Activated naive CD4-positive, alpha-beta T cell treated with anti-CD3 and anti-CD28 coated beads, Interleukin-2, amount 50 U/mL, for 24 hours (primary cell): Measurements from ENCODE around the gene ARL3.
A peak's percentile ranks its signal among the peaks of the same experiment; 100 is the strongest.

ENCODE experiments used
- H3K27ac Mint-ChIP-seq: one replicate; pipeline ENCODE4 v1.8.0; 2021; ENCODE audit warnings: mild to moderate bottlenecking, mixed read lengths
- H3K27me3 Mint-ChIP-seq: one replicate; pipeline ENCODE4 v1.8.0; 2021; ENCODE audit warnings: mixed read lengths
- H3K36me3 Mint-ChIP-seq: one replicate; pipeline ENCODE4 v1.8.0; 2021; ENCODE audit warnings: mixed read lengths
- H3K4me1 Mint-ChIP-seq: one replicate; pipeline ENCODE4 v1.8.0; 2021; ENCODE audit warnings: mixed read lengths
- H3K4me3 Mint-ChIP-seq: one replicate; pipeline ENCODE4 v1.8.0; 2021; ENCODE audit warnings: mild to moderate bottlenecking, mixed read lengths
- H3K9me3 Mint-ChIP-seq: one replicate; pipeline ENCODE4 v1.8.0; 2021; ENCODE audit warnings: mixed read lengths

Gene ARL3

GRCh38 chr10:102633287-102633686, 80.9 kb downstream of the ARL3 start:
- Mint-ChIP-seq H3K4me3 (peak overlapping the region; percentile 47), H3K27me3 (no peaks in the 10 kb centered on the region), H3K9me3 (no peaks in the 10 kb centered on the region)

GRCh38 chr10:102632394-102633111, 81.6 kb downstream of the ARL3 start:
- Mint-ChIP-seq H3K4me1 (peaks cover 46% of the 10 kb centered on the region), H3K4me3 (peak overlapping the region; percentile 30), H3K36me3 (no peaks in the 10 kb centered on the region), H3K9me3 (no peaks in the 10 kb centered on the region), H3K27me3 (no peaks in the 10 kb centered on the region), H3K27ac (peak overlapping the region; percentile 62)

More at GRCh38 chr10:102633287-102633686, 80.9 kb downstream of the ARL3 start:
- H3K27ac Mint-ChIP-seq = peak overlapping the region; percentile 94
- peaks cover 46% of the 10 kb centered on the region for H3K4me1 Mint-ChIP-seq
- no peaks in the 10 kb centered on the region for H3K36me3 Mint-ChIP-seq

- no peak overlapping the region for H3K27ac Mint-ChIP-seq
- H3K36me3 Mint-ChIP-seq = no peaks in the 10 kb centered on the region
- no peak overlapping the region for H3K4me3 Mint-ChIP-seq
- H3K4me1 Mint-ChIP-seq = peaks cover 44% of the 10 kb centered on the region
- no peaks in the 10 kb centered on the region for H3K9me3 Mint-ChIP-seq
- no peaks in the 10 kb centered on the region for H3K27me3 Mint-ChIP-seq
Observed at GRCh38 chr10:102631525-102632393, 82.4 kb downstream of the ARL3 start.

GRCh38 chr10:102630663-102631062, 83.5 kb downstream of the ARL3 start:
- H3K36me3 Mint-ChIP-seq = no peaks in the 10 kb centered on the region

GRCh38 chr10:102629661-102630614, 84.3 kb downstream of the ARL3 start:
- Mint-ChIP-seq H3K27ac (no peak overlapping the region), H3K9me3 (no peaks in the 10 kb centered on the region), H3K4me1 (peaks cover 29% of the 10 kb centered on the region), H3K4me3 (no peak overlapping the region), H3K27me3 (no peaks in the 10 kb centered on the region), H3K36me3 (no peaks in the 10 kb centered on the region)

More at GRCh38 chr10:102630663-102631062, 83.5 kb downstream of the ARL3 start:
- no peak overlapping the region for H3K4me3 Mint-ChIP-seq
- peaks cover 36% of the 10 kb centered on the region for H3K4me1 Mint-ChIP-seq
- no peaks in the 10 kb centered on the region for H3K27me3 Mint-ChIP-seq
- no peak overlapping the region for H3K27ac Mint-ChIP-seq
- H3K9me3 Mint-ChIP-seq = no peaks in the 10 kb centered on the region

- H3K9me3 Mint-ChIP-seq = no peaks in the 10 kb centered on the region
- H3K4me3 Mint-ChIP-seq = no peak overlapping the region
- no peaks in the 10 kb centered on the region for H3K36me3 Mint-ChIP-seq
- H3K27me3 Mint-ChIP-seq = no peaks in the 10 kb centered on the region
- no peak overlapping the region for H3K27ac Mint-ChIP-seq
- peaks cover 17% of the 10 kb centered on the region for H3K4me1 Mint-ChIP-seq
Observed at GRCh38 chr10:102628451-102628911, 85.7 kb downstream of the ARL3 start.

- no peak overlapping the region for H3K4me3 Mint-ChIP-seq
- H3K4me1 Mint-ChIP-seq = peaks cover 10% of the 10 kb centered on the region
- no peaks in the 10 kb centered on the region for H3K9me3 Mint-ChIP-seq
- no peaks in the 10 kb centered on the region for H3K27me3 Mint-ChIP-seq
- H3K36me3 Mint-ChIP-seq = peaks cover 2% of the 10 kb centered on the region
- H3K27ac Mint-ChIP-seq = no peak overlapping the region
Observed at GRCh38 chr10:102627736-102628293, 86.4 kb downstream of the ARL3 start.

GRCh38 chr10:102627291-102627735, 86.9 kb downstream of the ARL3 start:
- Mint-ChIP-seq H3K4me3 (no peak overlapping the region), H3K4me1 (peaks cover 5% of the 10 kb centered on the region), H3K27ac (no peak overlapping the region), H3K27me3 (no peaks in the 10 kb centered on the region), H3K36me3 (peaks cover 2% of the 10 kb centered on the region), H3K9me3 (no peaks in the 10 kb centered on the region)

- Mint-ChIP-seq H3K27ac (no peak overlapping the region), H3K4me3 (no peak overlapping the region), H3K36me3 (peaks cover 2% of the 10 kb centered on the region), H3K4me1 (no peaks in the 10 kb centered on the region), H3K9me3 (no peaks in the 10 kb centered on the region), H3K27me3 (no peaks in the 10 kb centered on the region)
Observed at GRCh38 chr10:102626026-102626685, 88.0 kb downstream of the ARL3 start.

- no peaks in the 10 kb centered on the region for H3K27me3 Mint-ChIP-seq
- H3K27ac Mint-ChIP-seq = no peak overlapping the region
Observed at GRCh38 chr10:102624751-102625645, 89.2 kb downstream of the ARL3 start.

GRCh38 chr10:102624094-102624493, 90.1 kb downstream of the ARL3 start:
- no peak overlapping the region for H3K4me3 Mint-ChIP-seq
- no peaks in the 10 kb centered on the region for H3K9me3 Mint-ChIP-seq
- no peak overlapping the region for H3K27ac Mint-ChIP-seq
- H3K27me3 Mint-ChIP-seq = no peaks in the 10 kb centered on the region
- peaks cover 2% of the 10 kb centered on the region for H3K36me3 Mint-ChIP-seq
- H3K4me1 Mint-ChIP-seq = no peaks in the 10 kb centered on the region

More at GRCh38 chr10:102624751-102625645, 89.2 kb downstream of the ARL3 start:
- H3K4me3 Mint-ChIP-seq = no peak overlapping the region
- H3K36me3 Mint-ChIP-seq = peaks cover 2% of the 10 kb centered on the region
- H3K4me1 Mint-ChIP-seq = no peaks in the 10 kb centered on the region
- H3K9me3 Mint-ChIP-seq = no peaks in the 10 kb centered on the region
